Measurements from ENCODE around the gene KCNQ1OT1. TPM values are rescaled to one million over a fixed set of nuclear protein-coding genes. Genes with fewer than 3 reads are reported as not detected.

KCNQ1OT1 gene
- total RNA-seq, 1 donor from 2014 or later = 1.2 TPM

- ATAC-seq = no peak
- DNase-seq (ENCODE audit: low spot score) = no peak
Observed at GRCh38 chr11:2737866-2738265, 38.1 kb upstream of the KCNQ1OT1 start.

- DNase-seq (ENCODE audit: low spot score) (no peak), ATAC-seq (no peak)
Observed at GRCh38 chr11:2737226-2737590, 37.4 kb upstream of the KCNQ1OT1 start.

- ATAC-seq (no peak), DNase-seq (ENCODE audit: low spot score) (no peak)
Observed at GRCh38 chr11:2736577-2737225, 36.9 kb upstream of the KCNQ1OT1 start.

GRCh38 chr11:2735053-2735589, 35.3 kb upstream of the KCNQ1OT1 start:
- DNase-seq (ENCODE audit: low spot score) = no peak

GRCh38 chr11:2734181-2735052, 34.6 kb upstream of the KCNQ1OT1 start:
- no peak for DNase-seq (ENCODE audit: low spot score)
- no peak for ATAC-seq

More at GRCh38 chr11:2735053-2735589, 35.3 kb upstream of the KCNQ1OT1 start:
- ATAC-seq = no peak

GRCh38 chr11:2732940-2733628, 33.3 kb upstream of the KCNQ1OT1 start:
- DNase-seq (ENCODE audit: low spot score) (no peak), ATAC-seq (no peak)

GRCh38 chr11:2732261-2732939, 32.6 kb upstream of the KCNQ1OT1 start:
- ATAC-seq (no peak), DNase-seq (ENCODE audit: low spot score) (no peak)

- DNase-seq (ENCODE audit: low spot score) (no peak), ATAC-seq (no peak)
Observed at GRCh38 chr11:2731130-2732125, 31.6 kb upstream of the KCNQ1OT1 start.

- ATAC-seq (no peak), DNase-seq (ENCODE audit: low spot score) (no peak)
Observed at GRCh38 chr11:2730272-2731129, 30.7 kb upstream of the KCNQ1OT1 start.

GRCh38 chr11:2729841-2730240, 30.0 kb upstream of the KCNQ1OT1 start:
- DNase-seq (ENCODE audit: low spot score) = no peak

GRCh38 chr11:2728663-2729332, 29.0 kb upstream of the KCNQ1OT1 start:
- ATAC-seq (no peak), DNase-seq (ENCODE audit: low spot score) (no peak)

More at GRCh38 chr11:2729841-2730240, 30.0 kb upstream of the KCNQ1OT1 start:
- no peak for ATAC-seq

- DNase-seq (ENCODE audit: low spot score) = no peak
- ATAC-seq = no peak
Observed at GRCh38 chr11:2728128-2728662, 28.4 kb upstream of the KCNQ1OT1 start.

- DNase-seq (ENCODE audit: low spot score) (no peak), ATAC-seq (no peak)
Observed at GRCh38 chr11:2726964-2727363, 27.2 kb upstream of the KCNQ1OT1 start.

GRCh38 chr11:2725368-2726300, 25.8 kb upstream of the KCNQ1OT1 start:
- no peak for ATAC-seq
- no peak for DNase-seq (ENCODE audit: low spot score)

- no peak for DNase-seq (ENCODE audit: low spot score)
- no peak for ATAC-seq
Observed at GRCh38 chr11:2724653-2725367, 25.0 kb upstream of the KCNQ1OT1 start.

GRCh38 chr11:2724104-2724503, 24.3 kb upstream of the KCNQ1OT1 start:
- no peak for ATAC-seq

More at GRCh38 chr11:2724104-2724503, 24.3 kb upstream of the KCNQ1OT1 start:
- no peak for DNase-seq (ENCODE audit: low spot score)

Measured in left lobe of liver (tissue), 2 donors.